ENCODE data around the gene TACSTD2. TPM values are rescaled to one million over a fixed set of nuclear protein-coding genes. Genes with fewer than 3 reads are reported as not detected.
"Not testable (repeated sequence)": the region's sequence is repeated elsewhere in the genome, so short reads cannot be mapped to it uniquely, and the experiment has no call there.

TACSTD2 gene
- polyA plus RNA-seq, 1 donor = 26.2 TPM

GRCh38 chr1:58568271-58568860 is 8.7 kb downstream of the TACSTD2 start:
- DNase-seq = no peak

DNA sequence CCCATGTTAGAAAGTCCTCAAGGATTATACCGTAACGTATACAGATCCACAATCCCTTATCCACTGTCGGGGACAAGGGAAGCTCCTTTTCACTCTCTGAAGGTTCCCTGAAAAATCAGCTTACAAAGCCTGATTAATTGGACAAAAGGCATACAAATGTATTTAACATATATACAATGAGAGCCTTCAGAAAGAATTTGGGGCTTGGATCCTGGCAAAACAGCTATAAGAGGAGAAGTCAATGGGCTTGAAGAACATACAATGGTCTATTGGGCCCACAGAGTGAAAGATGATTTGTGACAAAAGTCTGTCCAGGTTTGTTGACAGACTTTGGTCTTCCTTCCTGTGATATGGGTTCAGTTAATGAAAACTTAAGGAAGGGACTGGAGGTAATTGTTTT is 10.7 kb downstream of the TACSTD2 start:
- DNase-seq = no peak

GRCh38 chr1:58563715-58564114 is 13.3 kb downstream of the TACSTD2 start:
- DNase-seq = not testable (repeated sequence)

DNA sequence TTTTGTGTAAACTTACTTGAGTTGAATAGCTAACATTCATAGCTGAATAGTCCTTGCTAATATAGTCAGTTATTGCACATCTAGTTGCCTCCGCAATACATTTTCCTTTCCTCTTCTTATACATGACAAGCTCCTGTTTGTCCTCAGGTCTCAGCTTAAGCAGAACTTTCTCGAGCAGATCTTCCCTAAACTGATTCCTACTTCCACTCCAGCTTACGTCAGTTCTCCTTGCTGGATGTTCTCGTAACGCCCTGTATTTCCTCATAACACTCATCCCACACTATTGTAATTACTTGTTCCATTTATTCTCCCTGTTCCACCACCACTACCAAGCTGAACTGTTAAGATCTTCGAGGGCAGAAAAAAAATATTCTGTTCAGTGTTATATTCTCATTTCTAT is 15.4 kb downstream of the TACSTD2 start:
- DNase-seq = no peak

GRCh38 chr1:58555393-58555792 is 21.7 kb downstream of the TACSTD2 start:
- DNase-seq = no peak

DNA sequence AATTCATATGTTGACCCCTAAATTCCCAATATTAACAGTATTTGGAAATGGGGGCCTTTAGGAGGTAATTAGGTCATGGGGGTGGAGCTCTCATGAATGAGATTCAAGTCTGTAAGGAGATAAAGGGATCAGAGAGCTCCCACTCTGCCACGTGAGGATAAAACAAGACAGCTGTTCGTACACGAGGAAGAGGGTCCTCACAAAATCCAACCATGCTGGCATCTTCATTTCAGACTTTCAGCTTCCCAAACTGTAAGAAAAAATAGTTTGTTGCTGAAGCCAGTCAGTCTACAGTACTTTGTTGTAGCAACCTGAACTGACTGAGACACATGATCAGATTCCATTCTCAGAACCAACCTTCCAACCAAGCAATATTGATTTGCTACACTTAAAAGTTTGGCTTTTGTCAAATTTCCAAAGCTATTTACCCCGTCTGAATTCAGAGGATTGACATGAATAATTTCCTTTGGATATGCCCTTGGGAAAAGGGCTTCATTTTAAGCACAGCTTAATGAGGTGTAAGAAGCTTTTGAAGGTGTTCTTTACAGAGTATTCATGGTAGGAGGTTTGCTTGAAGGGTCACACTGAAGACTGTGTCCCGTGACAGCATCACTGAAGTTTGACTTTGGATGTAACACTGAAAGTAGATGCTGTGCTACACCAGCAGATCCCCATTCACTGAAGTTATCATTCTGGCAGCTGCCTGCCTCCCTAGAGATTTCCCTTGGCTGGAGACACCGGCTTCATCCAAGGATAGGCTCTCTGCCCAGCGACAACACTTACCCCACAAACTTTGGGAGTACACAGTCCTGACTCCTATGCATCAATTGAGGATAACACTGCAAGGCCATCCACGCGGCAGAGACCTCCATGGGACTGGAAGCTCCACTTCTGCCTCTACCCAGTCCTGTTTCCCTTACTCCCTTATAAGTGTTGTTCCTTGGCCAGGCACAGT is 25.6 kb downstream of the TACSTD2 start:
- DNase-seq = no peak

- DNase-seq = not testable (repeated sequence)
These were observed 27.8 kb downstream of the TACSTD2 start for GRCh38 chr1:58549291-58549690.

DNA sequence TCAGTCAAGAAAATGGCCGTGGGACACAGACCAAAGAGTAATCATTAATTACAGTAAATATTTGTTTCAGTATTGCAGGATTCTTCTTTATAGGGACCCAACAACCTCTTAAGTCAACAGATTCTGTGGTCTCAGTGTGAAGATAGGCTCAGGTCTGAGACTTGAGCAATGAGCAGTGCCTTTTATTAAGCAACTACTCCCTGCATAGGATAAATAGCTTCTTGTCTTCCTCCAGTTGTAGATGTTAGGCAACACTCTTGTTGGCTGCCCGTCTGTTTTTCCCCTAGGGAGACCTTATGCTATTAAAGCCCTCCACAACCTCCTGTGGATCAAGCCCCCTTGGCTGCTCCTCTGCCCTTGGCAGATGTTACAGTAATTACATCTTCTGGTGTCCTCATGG is 28.7 kb downstream of the TACSTD2 start:
- no peak for DNase-seq

GRCh38 chr1:58546520-58547308 is 30.3 kb downstream of the TACSTD2 start, which contains the start of gene OMA1:
Gene OMA1 (minus strand): TSS chr1:58546726. CDS start chr1:58539294, 7,432 bp downstream.
- DNase-seq = peak; percentile 95

- DNase-seq = peak; percentile 66
These were observed 31.2 kb downstream of the TACSTD2 start for GRCh38 chr1:58545591-58546519.

- no peak for DNase-seq
These were observed 33.8 kb downstream of the TACSTD2 start for GRCh38 chr1:58543260-58543659.

GRCh38 chr1:58539553-58539952 is 37.5 kb downstream of the TACSTD2 start:
- DNase-seq = no peak

GRCh38 chr1:58538821-58539220 is 38.2 kb downstream of the TACSTD2 start:
- no peak for DNase-seq

GRCh38 chr1:58531842-58532241 is 45.2 kb downstream of the TACSTD2 start:
- DNase-seq = not testable (repeated sequence)

DNA sequence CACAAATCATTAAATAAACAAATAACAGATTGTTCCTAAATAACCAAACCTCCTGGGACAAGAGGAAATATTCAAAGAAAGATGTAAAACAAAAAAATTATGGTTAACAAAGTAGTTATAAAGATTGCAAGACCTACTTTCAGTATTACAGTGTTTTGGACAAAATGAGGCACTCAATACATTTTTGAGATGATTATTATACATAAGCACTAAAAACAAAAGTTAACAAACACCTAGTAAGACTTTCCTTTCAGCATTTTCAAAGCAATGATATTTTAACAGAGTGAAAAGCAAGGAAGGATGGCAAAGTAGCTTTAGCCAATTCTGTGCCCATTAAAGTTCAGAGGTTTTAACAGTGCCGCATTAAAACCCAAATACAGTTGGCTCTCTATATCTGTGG is 47.8 kb downstream of the TACSTD2 start:
- no peak for DNase-seq

DNA sequence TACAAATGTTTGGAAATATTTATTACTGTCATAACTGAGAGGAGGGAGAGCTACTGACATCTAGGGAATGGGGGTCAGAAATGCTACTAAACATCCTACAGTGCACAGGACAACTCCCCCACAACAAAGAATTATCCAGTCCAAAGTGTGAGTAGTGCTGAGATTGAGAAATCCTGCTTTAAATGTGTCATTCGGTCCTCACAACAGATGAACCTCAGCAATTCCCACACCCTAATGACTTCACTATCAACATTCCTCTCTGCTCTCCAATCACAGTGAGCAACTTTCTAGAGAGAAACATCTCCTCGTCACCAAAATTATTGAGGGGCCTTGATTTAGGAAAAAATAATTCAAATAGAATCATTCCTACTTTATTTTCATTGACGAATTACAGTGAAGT is 48.5 kb downstream of the TACSTD2 start:
- DNase-seq = no peak

Other genes starting within 250 kb of the TACSTD2 start
- 38.4 TPM for gene OMA1, start 30.5 kb downstream of the TACSTD2 start, polyA plus RNA-seq (ENCODE audit: insufficient read length)
- gene MYSM1, start 122.8 kb upstream of the TACSTD2 start, polyA plus RNA-seq (ENCODE audit: insufficient read length) = 54.9 TPM
- 111 TPM for gene JUN, start 206.8 kb upstream of the TACSTD2 start, polyA plus RNA-seq (ENCODE audit: insufficient read length)

Measured in left kidney (tissue), 2 donors.